ENCODE results near the gene OGT.

Gene OGT

GRCh38 chrX:71619193-71619592, 86.3 kb downstream of the OGT start:
- no peak for TF ChIP-seq CTCF (IDR thresholded peaks at IDR 0.05; ENCODE audit: low read depth, low read length)
- no peaks in the 10 kb centered on the region for H3K36me3 ChIP-seq
- H3K9me3 ChIP-seq = no peaks in the 10 kb centered on the region
- no peak for DNase-seq
- no peaks in the 10 kb centered on the region for H3K27me3 ChIP-seq
- H3K4me1 ChIP-seq = no peaks in the 10 kb centered on the region
- no peak overlapping the region for H3K4me3 ChIP-seq (ENCODE audit: low read depth, low read length)

- Histone ChIP-seq H3K36me3 (no peaks in the 10 kb centered on the region), H3K4me1 (no peaks in the 10 kb centered on the region), H3K4me3 (ENCODE audit: low read depth, low read length) (no peak overlapping the region), H3K9me3 (no peaks in the 10 kb centered on the region), H3K27me3 (no peaks in the 10 kb centered on the region)
- no peak for TF ChIP-seq CTCF (IDR thresholded peaks at IDR 0.05; ENCODE audit: low read depth, low read length)
- no peak for DNase-seq
Measured at GRCh38 chrX:71619986-71620385, 87.1 kb downstream of the OGT start.

- DNase-seq = no peak
- no peak for TF ChIP-seq CTCF (IDR thresholded peaks at IDR 0.05; ENCODE audit: low read depth, low read length)
- no peaks in the 10 kb centered on the region for H3K9me3 ChIP-seq
- no peaks in the 10 kb centered on the region for H3K4me1 ChIP-seq
- H3K36me3 ChIP-seq = no peaks in the 10 kb centered on the region
- no peak overlapping the region for H3K4me3 ChIP-seq (ENCODE audit: low read depth, low read length)
- H3K27me3 ChIP-seq = no peaks in the 10 kb centered on the region
Measured at GRCh38 chrX:71621603-71622002, 88.7 kb downstream of the OGT start.

DNA sequence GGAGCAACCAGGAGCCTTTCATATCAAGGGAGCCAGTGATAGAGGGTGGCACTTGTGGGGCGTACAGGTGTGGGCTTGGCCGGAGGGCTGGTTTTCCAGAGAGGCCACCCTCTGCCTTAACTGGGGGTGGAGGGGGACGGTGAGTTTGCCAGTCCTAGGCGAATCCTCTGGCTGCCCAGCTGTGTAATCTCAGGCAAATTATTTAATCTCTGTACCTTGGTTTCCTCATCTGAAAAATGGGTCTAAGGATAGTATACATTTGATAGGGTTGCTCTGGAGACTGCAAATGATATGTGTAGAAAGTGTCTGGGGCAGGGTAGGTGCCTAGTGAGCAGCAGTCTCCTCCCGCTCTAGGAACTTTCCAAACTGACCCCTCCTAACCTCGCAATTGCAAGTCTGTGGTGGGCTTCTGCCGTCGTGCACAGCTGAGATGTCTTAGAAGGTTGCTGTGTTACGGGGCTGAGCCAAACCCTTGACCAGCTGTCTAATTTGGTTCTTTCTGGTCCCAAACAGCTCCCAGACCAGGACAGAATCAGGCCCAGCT, 89.2 kb downstream of the OGT start:
- DNase-seq = no peak
- no peak overlapping the region for H3K4me3 ChIP-seq (ENCODE audit: low read depth, low read length)
- no peaks in the 10 kb centered on the region for H3K36me3 ChIP-seq
- no peak for TF ChIP-seq CTCF (IDR thresholded peaks at IDR 0.05; ENCODE audit: low read depth, low read length)
- H3K4me1 ChIP-seq = no peaks in the 10 kb centered on the region
- no peaks in the 10 kb centered on the region for H3K27me3 ChIP-seq
- H3K9me3 ChIP-seq = no peaks in the 10 kb centered on the region

DNA sequence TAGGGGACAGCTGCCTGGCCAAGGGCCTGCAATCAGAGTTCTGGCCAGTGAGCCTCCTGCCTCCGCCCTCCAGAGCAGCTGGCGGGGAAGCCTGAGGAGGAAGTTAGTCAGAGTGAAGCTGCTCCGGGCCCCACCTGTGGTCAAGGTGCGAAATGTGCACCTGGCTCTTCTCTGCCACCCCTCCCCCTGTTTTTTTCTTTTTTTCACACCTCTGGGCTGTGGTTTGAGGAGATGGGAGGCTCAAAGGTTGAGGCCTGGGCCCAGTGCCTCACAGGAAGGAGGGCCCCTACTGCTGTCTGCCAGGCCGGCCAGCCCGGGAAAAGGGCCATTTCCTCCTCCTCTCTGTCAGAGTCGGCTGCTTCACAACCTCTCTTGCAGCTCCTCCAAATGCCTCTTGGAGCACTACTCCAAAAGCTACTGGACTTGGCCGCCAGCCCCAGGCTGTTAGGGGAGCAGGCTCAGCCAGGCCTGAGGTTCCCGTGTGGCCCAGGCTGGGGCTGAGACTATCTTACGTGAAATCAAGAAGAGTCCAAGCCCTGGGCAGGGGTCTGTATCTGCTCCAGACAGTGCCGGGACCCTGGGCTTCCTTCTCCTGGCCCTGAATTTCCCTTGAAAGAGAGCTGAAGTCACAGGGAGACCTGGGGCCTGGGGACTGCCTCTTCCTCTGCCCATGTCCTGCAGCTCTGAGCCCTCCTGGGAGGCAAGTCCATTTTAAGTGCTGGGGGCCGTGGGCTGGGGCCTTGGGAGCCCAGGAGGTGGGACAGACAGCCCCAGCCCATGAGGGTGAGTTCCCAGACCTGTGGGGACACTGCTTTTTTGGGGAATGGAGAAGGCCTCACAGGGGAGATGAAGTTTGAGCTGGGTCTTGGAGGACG, 89.9 kb downstream of the OGT start:
- DNase-seq = peak; percentile 40

More for the DNA sequence above, 89.9 kb downstream of the OGT start:
- H3K4me3 ChIP-seq (ENCODE audit: low read depth, low read length) = no peak overlapping the region
- TF ChIP-seq CTCF (IDR thresholded peaks at IDR 0.05; ENCODE audit: low read depth, low read length) = 0 out of 2 replicates have a peak, but pooled peaks have one; percentile 5
- H3K9me3 ChIP-seq = no peaks in the 10 kb centered on the region
- H3K4me1 ChIP-seq = no peaks in the 10 kb centered on the region
- H3K36me3 ChIP-seq = no peaks in the 10 kb centered on the region
- no peaks in the 10 kb centered on the region for H3K27me3 ChIP-seq

Measured in BE2C (cell line).